ENCODE data around the gene FASTK. TPM values are rescaled to one million over a fixed set of nuclear protein-coding genes. Genes with fewer than 3 reads are reported as not detected.

The FASTK gene
- total RNA-seq, 1 donor from 2014 or later, result 55.3 TPM

DNA sequence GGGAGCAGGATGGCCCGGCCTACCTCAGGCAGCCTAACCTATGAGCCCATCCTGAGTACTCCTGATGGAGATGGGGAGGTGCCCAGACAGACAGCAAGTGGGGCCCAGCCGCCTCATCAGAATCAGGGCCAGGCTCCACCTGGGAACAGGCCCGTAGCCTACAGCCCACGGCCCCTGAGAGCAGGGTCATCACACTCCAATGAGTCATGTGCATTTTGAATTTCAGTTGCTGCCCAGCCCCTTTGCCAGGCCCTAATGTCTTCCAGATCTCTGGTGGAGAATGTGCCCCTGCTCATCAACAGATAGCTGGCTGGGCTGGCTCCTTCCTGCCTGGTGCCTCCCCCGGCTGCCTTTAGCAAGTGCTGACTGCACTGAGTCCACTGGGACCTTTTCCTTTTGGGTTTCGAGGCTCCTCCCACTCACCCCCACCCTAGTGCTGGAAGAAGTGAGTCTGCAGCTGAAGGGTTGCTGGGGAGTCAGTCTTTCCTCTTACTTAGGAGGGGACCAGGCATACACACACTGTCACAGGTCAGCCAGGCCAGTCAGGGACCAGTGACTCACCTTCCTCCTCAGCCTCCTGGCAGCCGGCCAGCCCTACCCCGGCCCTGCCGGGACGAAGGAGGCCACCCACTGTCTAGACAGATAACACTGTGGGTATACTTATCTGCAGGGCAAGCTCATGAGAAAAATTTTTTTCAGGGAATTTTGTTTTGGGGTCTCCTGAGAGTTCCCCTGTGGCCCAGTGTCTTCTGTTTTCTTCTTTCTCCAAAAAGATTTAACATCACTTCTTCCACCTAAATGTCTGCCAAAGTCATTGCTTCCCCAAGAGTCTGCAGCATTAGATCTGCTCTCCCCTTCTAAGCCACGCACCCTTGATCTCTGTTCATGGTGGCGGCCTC is 41.4 kb downstream of the FASTK start:
- Histone ChIP-seq H3K4me3 (ENCODE audit: low read length in 3 of 3) (no peak overlapping the region), H3K27ac (ENCODE audit: low read depth, low read length) (peak overlapping the region; percentile 23), H3K9me3 (ENCODE audit: control insufficient read depth in 3 of 3, low read length in 3 of 3) (no peaks in the 10 kb centered on the region), H3K27me3 (ENCODE audit: control insufficient read depth in 3 of 3, insufficient read depth in 3 of 3, low read length in 3 of 3) (no peaks in the 10 kb centered on the region), H3K36me3 (ENCODE audit: control insufficient read depth in 3 of 3, insufficient read depth in 3 of 3, low read length in 3 of 3) (peaks cover 28 to 50% (median 41%) of the 10 kb centered on the region in 3 donors), H3K4me1 (ENCODE audit: control insufficient read depth in 3 of 3, insufficient read depth in 3 of 3, low read length in 3 of 3) (peaks cover 22 to 29% (median 23%) of the 10 kb centered on the region in 3 donors), H3K9ac (ENCODE audit: low read depth in 1 of 3, low read length in 3 of 3) (no peak overlapping the region)

DNA sequence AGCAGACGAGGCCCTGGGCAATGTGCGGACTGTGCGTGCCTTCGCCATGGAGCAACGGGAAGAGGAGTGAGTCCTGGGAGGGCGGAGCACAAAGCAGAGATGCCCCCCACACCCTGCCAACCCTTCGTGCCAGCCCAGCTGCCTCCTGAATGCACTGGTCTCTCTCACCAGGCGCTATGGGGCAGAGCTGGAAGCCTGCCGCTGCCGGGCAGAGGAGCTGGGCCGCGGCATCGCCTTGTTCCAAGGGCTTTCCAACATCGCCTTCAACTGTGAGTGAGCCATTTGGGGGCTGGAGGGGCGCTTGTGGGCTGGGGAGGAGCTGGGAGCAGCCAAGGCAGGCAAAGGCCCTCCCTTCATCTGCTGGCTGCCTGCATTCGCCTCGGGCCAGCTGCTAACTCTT is 44.7 kb downstream of the FASTK start:
- H3K9ac ChIP-seq (ENCODE audit: low read depth in 1 of 3, low read length in 3 of 3), result no peak overlapping the region
- no peak overlapping the region for H3K4me3 ChIP-seq (ENCODE audit: low read length in 3 of 3)
- H3K9me3 ChIP-seq (ENCODE audit: control insufficient read depth in 3 of 3, low read length in 3 of 3), result no peaks in the 10 kb centered on the region
- H3K36me3 ChIP-seq (ENCODE audit: control insufficient read depth in 3 of 3, insufficient read depth in 3 of 3, low read length in 3 of 3), result peaks cover 33 to 39% (median 34%) of the 10 kb centered on the region in 3 donors
- peaks cover 23 to 31% (median 26%) of the 10 kb centered on the region in 3 donors for H3K4me1 ChIP-seq (ENCODE audit: control insufficient read depth in 3 of 3, insufficient read depth in 3 of 3, low read length in 3 of 3)
- no peaks in the 10 kb centered on the region for H3K27me3 ChIP-seq (ENCODE audit: control insufficient read depth in 3 of 3, insufficient read depth in 3 of 3, low read length in 3 of 3)
- no peak overlapping the region for H3K27ac ChIP-seq (ENCODE audit: low read depth, low read length)

DNA sequence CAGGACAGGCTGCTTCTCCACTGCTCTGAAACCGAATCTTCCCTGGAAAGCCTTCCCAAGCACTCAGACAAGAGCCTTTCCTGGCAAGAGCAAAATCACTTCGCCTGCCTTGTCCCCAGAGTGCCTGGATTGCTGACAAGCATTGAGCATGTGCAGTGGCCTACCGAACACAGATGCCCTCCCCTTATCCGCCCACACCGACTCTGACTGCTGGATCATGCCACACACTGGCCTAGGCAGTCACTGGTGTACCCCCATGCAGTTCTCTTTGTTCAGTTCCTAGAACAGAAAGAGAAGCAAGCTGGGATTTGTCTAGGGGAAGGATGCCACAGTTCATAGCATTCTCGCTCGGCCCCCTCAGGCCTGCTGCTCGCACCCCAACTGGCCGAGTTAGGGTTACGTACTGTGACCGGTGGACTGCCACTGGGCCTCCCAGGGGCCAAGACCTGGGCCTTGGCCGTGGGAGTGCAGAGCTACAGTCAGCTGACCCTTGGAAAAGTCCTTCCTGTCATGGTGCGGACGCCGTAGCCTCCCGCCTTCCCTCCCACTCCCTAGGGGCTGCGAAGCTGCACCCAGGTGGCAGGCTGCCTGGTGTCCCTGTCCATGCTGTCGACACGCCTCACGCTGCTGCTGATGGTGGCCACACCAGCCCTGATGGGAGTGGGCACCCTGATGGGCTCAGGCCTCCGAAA is 45.4 kb downstream of the FASTK start:
- Histone ChIP-seq H3K4me1 (ENCODE audit: control insufficient read depth in 3 of 3, insufficient read depth in 3 of 3, low read length in 3 of 3) (peaks cover 23 to 33% (median 26%) of the 10 kb centered on the region in 3 donors), H3K9me3 (ENCODE audit: control insufficient read depth in 3 of 3, low read length in 3 of 3) (no peaks in the 10 kb centered on the region), H3K27ac (ENCODE audit: low read depth, low read length) (peak overlapping the region; percentile 31), H3K27me3 (ENCODE audit: control insufficient read depth in 3 of 3, insufficient read depth in 3 of 3, low read length in 3 of 3) (no peaks in the 10 kb centered on the region), H3K9ac (ENCODE audit: low read depth in 1 of 3, low read length in 3 of 3) (peak overlapping the region in 2 of 3 donors; percentile 43 to 68), H3K36me3 (ENCODE audit: control insufficient read depth in 3 of 3, insufficient read depth in 3 of 3, low read length in 3 of 3) (peaks cover 33 to 39% (median 34%) of the 10 kb centered on the region in 3 donors), H3K4me3 (ENCODE audit: low read length in 3 of 3) (no peak overlapping the region)

DNA sequence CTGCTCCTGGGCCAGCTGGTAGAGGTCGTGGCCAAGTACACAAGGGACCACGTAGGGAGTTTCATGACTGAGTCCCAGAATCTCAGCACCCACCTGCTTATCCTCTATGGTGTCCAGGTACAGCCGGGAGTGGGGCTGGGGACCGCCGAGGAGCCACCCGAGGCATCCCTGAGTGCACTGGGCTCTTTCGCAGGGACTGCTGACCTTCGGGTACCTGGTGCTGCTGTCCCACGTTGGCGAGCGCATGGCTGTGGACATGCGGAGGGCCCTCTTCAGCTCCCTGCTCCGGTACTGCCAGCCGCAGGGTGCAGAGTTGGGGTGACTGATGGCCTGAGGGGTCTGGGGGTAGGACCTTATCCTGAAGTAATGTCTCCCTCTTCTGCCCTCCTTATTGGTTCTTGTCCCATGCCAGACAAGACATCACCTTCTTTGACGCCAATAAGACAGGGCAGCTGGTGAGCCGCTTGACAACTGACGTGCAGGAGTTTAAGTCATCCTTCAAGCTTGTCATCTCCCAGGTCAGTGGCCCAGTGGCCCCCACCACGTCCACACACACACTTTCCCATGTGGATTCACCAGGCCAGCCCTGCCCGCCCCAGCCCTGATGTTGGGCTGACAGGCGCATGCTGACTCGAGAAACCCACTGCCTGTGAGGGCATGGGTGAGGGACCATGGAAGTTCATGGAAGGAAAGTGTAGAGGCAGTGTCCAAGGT is 46.1 kb downstream of the FASTK start:
- Histone ChIP-seq H3K36me3 (ENCODE audit: control insufficient read depth in 3 of 3, insufficient read depth in 3 of 3, low read length in 3 of 3) (peaks cover 33 to 39% (median 34%) of the 10 kb centered on the region in 3 donors), H3K9ac (ENCODE audit: low read depth in 1 of 3, low read length in 3 of 3) (peak overlapping the region in 2 of 3 donors; percentile 25 to 43), H3K4me1 (ENCODE audit: control insufficient read depth in 3 of 3, insufficient read depth in 3 of 3, low read length in 3 of 3) (peaks cover 23 to 35% (median 30%) of the 10 kb centered on the region in 3 donors), H3K4me3 (ENCODE audit: low read length in 3 of 3) (no peak overlapping the region), H3K9me3 (ENCODE audit: control insufficient read depth in 3 of 3, low read length in 3 of 3) (no peaks in the 10 kb centered on the region), H3K27ac (ENCODE audit: low read depth, low read length) (peak overlapping the region; percentile 31), H3K27me3 (ENCODE audit: control insufficient read depth in 3 of 3, insufficient read depth in 3 of 3, low read length in 3 of 3) (no peaks in the 10 kb centered on the region)

DNA sequence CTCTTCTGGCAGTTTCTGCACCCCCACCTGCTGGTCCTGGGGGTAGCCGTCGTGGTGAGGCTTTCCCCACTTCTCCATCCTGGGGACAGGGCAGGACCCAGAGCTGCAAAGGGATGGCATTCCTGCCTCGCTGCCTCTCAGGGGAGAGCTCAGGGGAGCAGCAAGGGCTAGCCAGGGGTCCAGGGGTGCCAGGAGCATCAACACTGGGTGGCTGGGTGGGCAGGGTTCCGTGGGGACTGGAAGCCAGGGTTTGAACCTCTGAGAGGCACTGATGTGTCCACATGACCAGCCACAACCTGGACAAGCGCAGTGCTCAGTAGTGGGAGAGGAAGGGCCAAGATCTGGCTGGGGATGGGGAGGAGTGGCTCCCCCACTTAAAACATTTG is 46.8 kb downstream of the FASTK start:
- no peaks in the 10 kb centered on the region for H3K9me3 ChIP-seq (ENCODE audit: control insufficient read depth in 3 of 3, low read length in 3 of 3)
- no peak overlapping the region for H3K4me3 ChIP-seq (ENCODE audit: low read length in 3 of 3)
- no peaks in the 10 kb centered on the region for H3K27me3 ChIP-seq (ENCODE audit: control insufficient read depth in 3 of 3, insufficient read depth in 3 of 3, low read length in 3 of 3)
- H3K9ac ChIP-seq (ENCODE audit: low read depth in 1 of 3, low read length in 3 of 3), result peak overlapping the region in 1 of 3 donors; percentile 25
- no peak overlapping the region for H3K27ac ChIP-seq (ENCODE audit: low read depth, low read length)
- peaks cover 33 to 39% (median 34%) of the 10 kb centered on the region in 3 donors for H3K36me3 ChIP-seq (ENCODE audit: control insufficient read depth in 3 of 3, insufficient read depth in 3 of 3, low read length in 3 of 3)
- peaks cover 21 to 35% (median 25%) of the 10 kb centered on the region in 3 donors for H3K4me1 ChIP-seq (ENCODE audit: control insufficient read depth in 3 of 3, insufficient read depth in 3 of 3, low read length in 3 of 3)

DNA sequence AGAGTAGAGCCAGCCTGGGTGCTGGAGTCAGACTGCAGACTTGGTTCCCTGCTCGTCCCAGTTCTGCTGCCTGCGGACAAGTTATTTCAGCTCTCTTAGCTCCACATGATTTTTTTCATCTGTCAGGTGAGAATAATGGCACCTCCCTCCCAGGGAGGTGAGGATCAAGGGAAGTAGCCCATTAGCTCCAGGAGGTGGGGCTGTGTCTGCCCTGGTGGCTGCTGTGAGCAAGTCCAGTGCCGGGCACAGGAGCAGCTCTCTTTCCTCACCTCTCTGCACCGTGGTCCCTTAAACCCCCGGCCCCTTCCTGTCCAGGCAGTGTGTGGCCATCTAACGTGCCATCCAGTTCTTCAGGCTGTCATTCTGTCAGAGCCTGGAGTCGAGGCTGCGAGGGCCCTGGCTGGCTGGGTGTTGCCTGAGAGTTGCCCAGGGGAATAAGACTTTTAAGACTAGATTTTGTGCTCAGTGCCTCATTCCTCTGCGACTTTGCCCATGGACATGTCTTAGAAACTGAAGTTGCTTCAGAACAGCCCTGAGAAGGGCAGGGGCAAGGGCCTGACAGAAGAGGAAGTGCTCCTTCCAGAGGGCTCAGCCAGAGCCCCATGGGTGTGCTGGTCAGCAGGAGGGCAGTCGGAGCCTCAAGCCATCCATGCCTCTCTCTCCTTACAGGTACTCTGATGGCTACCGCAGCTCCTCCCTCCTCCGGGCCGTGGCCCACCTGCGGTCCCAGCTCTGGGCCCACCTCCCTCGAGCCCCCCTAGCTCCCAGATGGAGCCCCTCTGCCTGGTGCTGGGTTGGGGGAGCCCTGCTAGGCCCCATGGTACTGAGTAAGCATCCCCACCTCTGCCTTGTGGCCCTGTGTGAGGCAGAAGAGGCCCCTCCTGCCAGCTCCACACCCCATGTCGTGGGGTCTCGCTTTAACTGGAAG is 47.4 kb downstream of the FASTK start:
- peak overlapping the region in 1 of 3 donors; percentile 25 for H3K9ac ChIP-seq (ENCODE audit: low read depth in 1 of 3, low read length in 3 of 3)
- H3K36me3 ChIP-seq (ENCODE audit: control insufficient read depth in 3 of 3, insufficient read depth in 3 of 3, low read length in 3 of 3), result peaks cover 31 to 39% (median 33%) of the 10 kb centered on the region in 3 donors
- peaks cover 22 to 34% (median 24%) of the 10 kb centered on the region in 3 donors for H3K4me1 ChIP-seq (ENCODE audit: control insufficient read depth in 3 of 3, insufficient read depth in 3 of 3, low read length in 3 of 3)
- H3K9me3 ChIP-seq (ENCODE audit: control insufficient read depth in 3 of 3, low read length in 3 of 3), result no peaks in the 10 kb centered on the region
- no peaks in the 10 kb centered on the region for H3K27me3 ChIP-seq (ENCODE audit: control insufficient read depth in 3 of 3, insufficient read depth in 3 of 3, low read length in 3 of 3)
- no peak overlapping the region for H3K4me3 ChIP-seq (ENCODE audit: low read length in 3 of 3)
- no peak overlapping the region for H3K27ac ChIP-seq (ENCODE audit: low read depth, low read length)

DNA sequence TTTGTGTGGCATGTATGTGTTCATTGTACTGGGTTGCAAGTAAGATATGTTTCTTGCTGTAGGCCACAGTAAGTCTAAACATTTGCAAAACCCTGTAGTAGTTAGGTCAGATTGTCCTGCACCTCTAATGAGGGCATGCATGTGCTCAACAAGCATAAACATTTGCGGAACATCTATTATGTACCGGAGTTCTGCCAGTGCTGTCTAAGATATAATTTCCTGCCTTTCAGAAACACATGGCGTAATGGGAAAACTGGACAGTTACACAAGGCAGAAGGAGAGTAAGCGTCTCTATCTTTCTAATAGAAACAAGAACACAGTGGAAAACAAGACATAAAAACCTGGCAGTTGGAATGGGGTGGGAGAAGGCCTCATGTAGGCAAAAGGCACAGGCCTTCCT is 49.6 kb downstream of the FASTK start:
- H3K4me3 ChIP-seq (ENCODE audit: low read length in 3 of 3), result no peak overlapping the region

DNA sequence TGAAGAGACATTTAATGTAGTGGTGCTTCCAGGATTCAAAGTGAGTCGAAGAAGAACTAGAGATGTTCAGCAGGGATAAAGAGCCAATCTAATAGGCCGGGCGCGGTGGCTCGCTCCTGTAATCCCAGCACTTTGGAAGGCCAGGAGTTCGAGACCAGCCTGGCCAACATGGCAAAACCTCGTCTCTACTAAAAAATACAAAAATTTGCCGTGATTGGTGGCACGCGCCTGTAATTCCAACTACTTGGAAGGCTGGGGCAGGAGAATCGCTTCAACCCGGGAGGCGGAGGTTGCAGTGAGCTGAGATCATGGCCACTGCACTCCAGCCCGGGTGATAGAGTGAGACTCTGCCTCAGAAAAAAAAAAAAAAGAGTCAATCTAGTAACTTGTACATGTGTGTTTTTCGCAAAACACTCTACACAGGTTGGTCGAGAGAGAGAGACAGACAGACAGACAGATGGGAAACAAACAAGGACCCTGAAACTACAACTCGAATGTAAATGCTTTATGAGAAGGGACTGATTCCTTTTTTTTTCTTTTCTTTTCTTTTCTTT is 51.6 kb downstream of the FASTK start:
- peak overlapping the region; percentile 45 to 82 (median 80) for H3K9ac ChIP-seq (ENCODE audit: low read depth in 1 of 3, low read length in 3 of 3)
- no peaks in the 10 kb centered on the region for H3K9me3 ChIP-seq (ENCODE audit: control insufficient read depth in 3 of 3, low read length in 3 of 3)
- peaks cover 4 to 7% (median 6%) of the 10 kb centered on the region in 3 donors for H3K36me3 ChIP-seq (ENCODE audit: control insufficient read depth in 3 of 3, insufficient read depth in 3 of 3, low read length in 3 of 3)
- no peaks in the 10 kb centered on the region for H3K27me3 ChIP-seq (ENCODE audit: control insufficient read depth in 3 of 3, insufficient read depth in 3 of 3, low read length in 3 of 3)
- peak overlapping the region; percentile 70 to 94 (median 90) for H3K4me3 ChIP-seq (ENCODE audit: low read length in 3 of 3)
- H3K4me1 ChIP-seq (ENCODE audit: control insufficient read depth in 3 of 3, insufficient read depth in 3 of 3, low read length in 3 of 3), result peaks cover 7 to 18% (median 10%) of the 10 kb centered on the region in 3 donors
- peak overlapping the region; percentile 85 for H3K27ac ChIP-seq (ENCODE audit: low read depth, low read length)

More for the DNA sequence above, 49.6 kb downstream of the FASTK start:
- Histone ChIP-seq H3K4me1 (ENCODE audit: control insufficient read depth in 3 of 3, insufficient read depth in 3 of 3, low read length in 3 of 3) (peaks cover 24 to 34% (median 25%) of the 10 kb centered on the region in 3 donors), H3K27me3 (ENCODE audit: control insufficient read depth in 3 of 3, insufficient read depth in 3 of 3, low read length in 3 of 3) (no peaks in the 10 kb centered on the region), H3K27ac (ENCODE audit: low read depth, low read length) (no peak overlapping the region), H3K9ac (ENCODE audit: low read depth in 1 of 3, low read length in 3 of 3) (no peak overlapping the region), H3K36me3 (ENCODE audit: control insufficient read depth in 3 of 3, insufficient read depth in 3 of 3, low read length in 3 of 3) (peaks cover 21 to 22% (median 22%) of the 10 kb centered on the region in 3 donors), H3K9me3 (ENCODE audit: control insufficient read depth in 3 of 3, low read length in 3 of 3) (no peaks in the 10 kb centered on the region)
